ENCODE data around the gene BDP1.
A peak's percentile ranks its signal among the peaks of the same experiment; 100 is the strongest.
"Not testable (repeated sequence)": the region's sequence is repeated elsewhere in the genome, so short reads cannot be mapped to it uniquely, and the experiment has no call there.

Gene BDP1

GRCh38 chr5:71432410-71432809 is 23.0 kb upstream of the BDP1 start:
- not testable (repeated sequence) for H3F3A ChIP-seq (ENCODE audit: insufficient read depth); H3K9me2 ChIP-seq (replicated peaks; ENCODE audit: insufficient read depth, low read length); H3K27me3 ChIP-seq (ENCODE audit: low read length); H3K4me2 ChIP-seq (ENCODE audit: low read depth, low read length, poor library complexity, severe bottlenecking); H3K4me3 ChIP-seq (ENCODE audit: insufficient read depth, low read length, poor library complexity, severe bottlenecking); H3K9ac ChIP-seq (ENCODE audit: low read length); H4K20me1 ChIP-seq (ENCODE audit: low read depth, low read length); H3K9me3 ChIP-seq (ENCODE audit: insufficient read depth, low read length); H3K79me2 ChIP-seq (ENCODE audit: insufficient read depth, low read length); H3K27ac ChIP-seq (ENCODE audit: low read depth, low read length); H2AFZ ChIP-seq (ENCODE audit: low read depth, low read length, severe bottlenecking); H3K36me3 ChIP-seq (ENCODE audit: low read length)

GRCh38 chr5:71434825-71435224 is 20.6 kb upstream of the BDP1 start:
- not testable (repeated sequence) for H2AFZ ChIP-seq (ENCODE audit: low read depth, low read length, severe bottlenecking); H3K27me3 ChIP-seq (ENCODE audit: low read length); H3K27ac ChIP-seq (ENCODE audit: low read depth, low read length); H3K9me2 ChIP-seq (replicated peaks; ENCODE audit: insufficient read depth, low read length); H3K9ac ChIP-seq (ENCODE audit: low read length); H3K9me3 ChIP-seq (ENCODE audit: insufficient read depth, low read length); H4K20me1 ChIP-seq (ENCODE audit: low read depth, low read length); H3K4me3 ChIP-seq (ENCODE audit: insufficient read depth, low read length, poor library complexity, severe bottlenecking); H3K79me2 ChIP-seq (ENCODE audit: insufficient read depth, low read length); H3K36me3 ChIP-seq (ENCODE audit: low read length); H3F3A ChIP-seq (ENCODE audit: insufficient read depth); H3K4me2 ChIP-seq (ENCODE audit: low read depth, low read length, poor library complexity, severe bottlenecking)

GRCh38 chr5:71441564-71441963 is 13.9 kb upstream of the BDP1 start:
- not testable (repeated sequence) for H3K4me2 ChIP-seq (ENCODE audit: low read depth, low read length, poor library complexity, severe bottlenecking); H3K9ac ChIP-seq (ENCODE audit: low read length); H3K79me2 ChIP-seq (ENCODE audit: insufficient read depth, low read length); H4K20me1 ChIP-seq (ENCODE audit: low read depth, low read length); H3K36me3 ChIP-seq (ENCODE audit: low read length); H3K27me3 ChIP-seq (ENCODE audit: low read length); H3K4me3 ChIP-seq (ENCODE audit: insufficient read depth, low read length, poor library complexity, severe bottlenecking); H3K9me2 ChIP-seq (replicated peaks; ENCODE audit: insufficient read depth, low read length); H3K9me3 ChIP-seq (ENCODE audit: insufficient read depth, low read length); H3F3A ChIP-seq (ENCODE audit: insufficient read depth); H2AFZ ChIP-seq (ENCODE audit: low read depth, low read length, severe bottlenecking); H3K27ac ChIP-seq (ENCODE audit: low read depth, low read length)

- not testable (repeated sequence) for H3K27ac ChIP-seq (ENCODE audit: low read depth, low read length); H3K36me3 ChIP-seq (ENCODE audit: low read length); H3F3A ChIP-seq (ENCODE audit: insufficient read depth); H3K9ac ChIP-seq (ENCODE audit: low read length); H3K27me3 ChIP-seq (ENCODE audit: low read length); H3K4me2 ChIP-seq (ENCODE audit: low read depth, low read length, poor library complexity, severe bottlenecking); H3K4me3 ChIP-seq (ENCODE audit: insufficient read depth, low read length, poor library complexity, severe bottlenecking); H3K9me3 ChIP-seq (ENCODE audit: insufficient read depth, low read length); H3K9me2 ChIP-seq (replicated peaks; ENCODE audit: insufficient read depth, low read length); H2AFZ ChIP-seq (ENCODE audit: low read depth, low read length, severe bottlenecking); H3K79me2 ChIP-seq (ENCODE audit: insufficient read depth, low read length); H4K20me1 ChIP-seq (ENCODE audit: low read depth, low read length)
Measured at GRCh38 chr5:71443891-71444290, 11.6 kb upstream of the BDP1 start.

GRCh38 chr5:71445015-71445414 is 10.4 kb upstream of the BDP1 start:
- not testable (repeated sequence) for H3K9ac ChIP-seq (ENCODE audit: low read length); H3K4me3 ChIP-seq (ENCODE audit: insufficient read depth, low read length, poor library complexity, severe bottlenecking); H3K27ac ChIP-seq (ENCODE audit: low read depth, low read length)

GRCh38 chr5:71445523-71446152 is 9.8 kb upstream of the BDP1 start:
- H3K9me3 ChIP-seq (ENCODE audit: insufficient read depth, low read length); H3K9me2 ChIP-seq (replicated peaks; ENCODE audit: insufficient read depth, low read length); H3K79me2 ChIP-seq (ENCODE audit: insufficient read depth, low read length); H3K9ac ChIP-seq (ENCODE audit: low read length); H3K36me3 ChIP-seq (ENCODE audit: low read length); H4K20me1 ChIP-seq (ENCODE audit: low read depth, low read length); H3K27ac ChIP-seq (ENCODE audit: low read depth, low read length); H3K4me2 ChIP-seq (ENCODE audit: low read depth, low read length, poor library complexity, severe bottlenecking); H3F3A ChIP-seq (ENCODE audit: insufficient read depth); H3K27me3 ChIP-seq (ENCODE audit: low read length); H3K4me3 ChIP-seq (ENCODE audit: insufficient read depth, low read length, poor library complexity, severe bottlenecking): not testable (repeated sequence)
- H2AFZ ChIP-seq (ENCODE audit: low read depth, low read length, severe bottlenecking) = peak overlapping the region; percentile 73

More at GRCh38 chr5:71445015-71445414, 10.4 kb upstream of the BDP1 start:
- not testable (repeated sequence) for H3K4me2 ChIP-seq (ENCODE audit: low read depth, low read length, poor library complexity, severe bottlenecking); H2AFZ ChIP-seq (ENCODE audit: low read depth, low read length, severe bottlenecking); H3K36me3 ChIP-seq (ENCODE audit: low read length); H3F3A ChIP-seq (ENCODE audit: insufficient read depth); H3K9me3 ChIP-seq (ENCODE audit: insufficient read depth, low read length); H3K9me2 ChIP-seq (replicated peaks; ENCODE audit: insufficient read depth, low read length); H3K79me2 ChIP-seq (ENCODE audit: insufficient read depth, low read length); H3K27me3 ChIP-seq (ENCODE audit: low read length); H4K20me1 ChIP-seq (ENCODE audit: low read depth, low read length)

- Histone ChIP-seq H3K4me3 (ENCODE audit: insufficient read depth, low read length, poor library complexity, severe bottlenecking) (peak overlapping the region; percentile 42), H2AFZ (ENCODE audit: low read depth, low read length, severe bottlenecking) (peak overlapping the region; percentile 73), H3K4me2 (ENCODE audit: low read depth, low read length, poor library complexity, severe bottlenecking) (peak overlapping the region; percentile 53), H3K9ac (ENCODE audit: low read length) (peak overlapping the region; percentile 29; the same call in 1 of the 2 replicates)
- not testable (repeated sequence) for H3K79me2 ChIP-seq (ENCODE audit: insufficient read depth, low read length); H3K27me3 ChIP-seq (ENCODE audit: low read length); H3K36me3 ChIP-seq (ENCODE audit: low read length); H3F3A ChIP-seq (ENCODE audit: insufficient read depth); H3K27ac ChIP-seq (ENCODE audit: low read depth, low read length); H3K9me3 ChIP-seq (ENCODE audit: insufficient read depth, low read length); H4K20me1 ChIP-seq (ENCODE audit: low read depth, low read length); H3K9me2 ChIP-seq (replicated peaks; ENCODE audit: insufficient read depth, low read length)
Measured at GRCh38 chr5:71446540-71447216, 8.8 kb upstream of the BDP1 start.
